Peyer's patch (tissue), 4 donors: ENCODE data around the gene MIGA2.

Experiments
- POLR2A ChIP-seq, 2 donors: fragments of 450-650 bp; IDR thresholded peaks; one replicate each; pipeline ENCODE4 v1.5.1; 2017; ENCODE audit warnings: antibody characterized with exemption in 2 of 2, mild to moderate bottlenecking in 2 of 2, moderate library complexity in 2 of 2
- TF ChIP-seq, protein P1 (sequence below), 6 experiments: fragments of 450-650 bp in 4 of 6; fragments of 200-600 bp in 2 of 6; sonication (generic) in 1 of 6; IDR thresholded peaks; one replicate each; pipeline ENCODE4 v1.5.1; 2017 to 2019; ENCODE audit warnings: antibody characterized with exemption in 6 of 6, mild to moderate bottlenecking in 3 of 6, moderate library complexity in 1 of 6

DNA sequence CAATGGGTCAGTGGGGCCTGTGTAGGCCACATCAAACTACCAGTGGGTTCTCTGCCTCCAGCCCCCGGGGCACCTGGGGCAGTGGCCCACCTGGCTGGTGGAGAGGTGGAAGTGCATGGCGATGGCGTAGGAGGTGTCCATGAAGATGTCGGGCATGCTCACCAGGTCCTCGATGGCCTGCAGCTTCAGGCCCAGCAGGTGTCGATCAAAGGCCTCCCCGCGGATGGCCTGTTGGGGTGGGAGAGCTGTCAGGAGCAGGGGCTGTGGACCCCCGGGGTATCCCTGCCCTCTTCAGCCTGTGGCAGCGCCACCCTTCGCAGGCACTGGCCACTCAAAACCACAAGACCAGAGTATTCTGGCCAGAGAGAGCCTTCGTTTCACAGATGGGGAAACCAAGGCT is 59.5 kb downstream of the MIGA2 start:
- TF ChIP-seq, protein P1, sequence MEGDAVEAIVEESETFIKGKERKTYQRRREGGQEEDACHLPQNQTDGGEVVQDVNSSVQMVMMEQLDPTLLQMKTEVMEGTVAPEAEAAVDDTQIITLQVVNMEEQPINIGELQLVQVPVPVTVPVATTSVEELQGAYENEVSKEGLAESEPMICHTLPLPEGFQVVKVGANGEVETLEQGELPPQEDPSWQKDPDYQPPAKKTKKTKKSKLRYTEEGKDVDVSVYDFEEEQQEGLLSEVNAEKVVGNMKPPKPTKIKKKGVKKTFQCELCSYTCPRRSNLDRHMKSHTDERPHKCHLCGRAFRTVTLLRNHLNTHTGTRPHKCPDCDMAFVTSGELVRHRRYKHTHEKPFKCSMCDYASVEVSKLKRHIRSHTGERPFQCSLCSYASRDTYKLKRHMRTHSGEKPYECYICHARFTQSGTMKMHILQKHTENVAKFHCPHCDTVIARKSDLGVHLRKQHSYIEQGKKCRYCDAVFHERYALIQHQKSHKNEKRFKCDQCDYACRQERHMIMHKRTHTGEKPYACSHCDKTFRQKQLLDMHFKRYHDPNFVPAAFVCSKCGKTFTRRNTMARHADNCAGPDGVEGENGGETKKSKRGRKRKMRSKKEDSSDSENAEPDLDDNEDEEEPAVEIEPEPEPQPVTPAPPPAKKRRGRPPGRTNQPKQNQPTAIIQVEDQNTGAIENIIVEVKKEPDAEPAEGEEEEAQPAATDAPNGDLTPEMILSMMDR (IDR thresholded peaks at IDR 0.05) = no peak
- TF ChIP-seq POLR2A (IDR thresholded peaks at IDR 0.05) = no peak
